GM18873 (cell line): Measurements from ENCODE around the gene BANF2.

Source experiments
- ATAC-seq: cut with Tn5 transposase; IDR thresholded peaks from one replicate; pipeline ENCODE4 v1.9.1; 2021; ENCODE audit warnings: mild to moderate bottlenecking, moderate library complexity, moderate number of reproducible peaks; ENCODE audit not compliant: unreplicated experiment, low FRiP score

BANF2 gene

GRCh38 chr20:17663040-17663399 lies 36.7 kb upstream of the BANF2 start:
- ATAC-seq: no peak

GRCh38 chr20:17663486-17663885 lies 36.3 kb upstream of the BANF2 start:
- ATAC-seq: no peak

- ATAC-seq: no peak
Observed at GRCh38 chr20:17664025-17664633, 35.6 kb upstream of the BANF2 start.

- ATAC-seq: no peak
Observed at GRCh38 chr20:17665756-17666155, 34.0 kb upstream of the BANF2 start.

- ATAC-seq: no peak
Observed at GRCh38 chr20:17666481-17666880, 33.3 kb upstream of the BANF2 start.

- no peak for ATAC-seq
Observed at GRCh38 chr20:17667445-17667844, 32.3 kb upstream of the BANF2 start.

- no peak for ATAC-seq
Observed at GRCh38 chr20:17668432-17668831, 31.3 kb upstream of the BANF2 start.

- no peak for ATAC-seq
Observed at GRCh38 chr20:17669306-17669931, 30.3 kb upstream of the BANF2 start.

- ATAC-seq: no peak
Observed at GRCh38 chr20:17671011-17671410, 28.8 kb upstream of the BANF2 start.

GRCh38 chr20:17671565-17671964 lies 28.2 kb upstream of the BANF2 start:
- no peak for ATAC-seq

GRCh38 chr20:17673084-17673483 lies 26.7 kb upstream of the BANF2 start:
- no peak for ATAC-seq

GRCh38 chr20:17674722-17675518 lies 24.8 kb upstream of the BANF2 start:
- ATAC-seq: no peak

- no peak for ATAC-seq
Observed at GRCh38 chr20:17675519-17676377, 24.0 kb upstream of the BANF2 start.

- ATAC-seq: no peak
Observed at GRCh38 chr20:17676378-17676759, 23.4 kb upstream of the BANF2 start.

- ATAC-seq: no peak
Observed at GRCh38 chr20:17676942-17677341, 22.8 kb upstream of the BANF2 start.

GRCh38 chr20:17678295-17678694 lies 21.5 kb upstream of the BANF2 start:
- no peak for ATAC-seq

- ATAC-seq: no peak
Observed at GRCh38 chr20:17678886-17679285, 20.9 kb upstream of the BANF2 start.

- no peak for ATAC-seq
Observed at GRCh38 chr20:17679941-17680835, 19.6 kb upstream of the BANF2 start.

GRCh38 chr20:17680836-17681725 lies 18.7 kb upstream of the BANF2 start:
- no peak for ATAC-seq
